Lower lobe of right lung (tissue), 2 donors: ENCODE measurements around the gene CNOT9. TPM values are rescaled to one million over a fixed set of nuclear protein-coding genes. Genes with fewer than 3 reads are reported as not detected.
A peak's percentile ranks its signal among the peaks of the same experiment; 100 is the strongest.

Source experiments
- ATAC-seq, 2 donors: fragments of 200-7000 bp; cut with Tn5 transposase; one replicate each; pipeline ENCODE4 v1.9.1; 2020 to 2022; ENCODE audit warnings: mild to moderate bottlenecking in 2 of 2, moderate library complexity in 2 of 2
- DNase-seq: peaks from one replicate; pipeline ENCODE4 v3.0.0-alpha.2; 2020
- H3K27ac ChIP-seq: fragments of 200-600 bp; one replicate; pipeline ENCODE4 v1.8.0; 2022
- H3K27me3 ChIP-seq: fragments of 200-600 bp; one replicate; pipeline ENCODE4 v1.8.0; 2022; ENCODE audit warnings: low read depth
- H3K36me3 ChIP-seq: fragments of 200-600 bp; one replicate; pipeline ENCODE4 v1.8.0; 2022; ENCODE audit warnings: mild to moderate bottlenecking
- H3K4me1 ChIP-seq: fragments of 200-600 bp; one replicate; pipeline ENCODE4 v1.8.0; 2022
- H3K4me3 ChIP-seq: fragments of 200-600 bp; one replicate; pipeline ENCODE4 v1.8.0; 2022; ENCODE audit warnings: mild to moderate bottlenecking
- H3K9me3 ChIP-seq: fragments of 200-600 bp; one replicate; pipeline ENCODE4 v1.8.0; 2022
- CTCF ChIP-seq: fragments of 200-600 bp; IDR thresholded peaks from one replicate; pipeline ENCODE4 v1.8.0; 2022; ENCODE audit warnings: antibody characterized with exemption, mild to moderate bottlenecking
- intact Hi-C: fragments of 100-400 bp; cut with DNase I; formaldehyde crosslinking; loops from one replicate; pipeline ENCODE4 v1.11.0; 2022
- total RNA-seq: library from RNA; stranded (reverse); fragmentation: NEBNext Ultra II Directional; extraction: Animal tissue kit (Norgen Biotek cat#: 25700); gene quantifications from one replicate; pipeline ENCODE4 v1.2.1, GENCODE V29; 2021
- donor health status: DM: no; HTN: yes; CAD: no; lungs with severe emphysema.

The CNOT9 gene
- total RNA-seq, 1 donor from 2014 or later, result 31.5 TPM

- Histone ChIP-seq H3K4me3 (peak overlapping the region; percentile 94), H3K27me3 (no peaks in the 10 kb centered on the region), H3K36me3 (peaks cover 20% of the 10 kb centered on the region), H3K4me1 (peaks cover 40% of the 10 kb centered on the region), H3K27ac (peak overlapping the region; percentile 90), H3K9me3 (no peaks in the 10 kb centered on the region)
- ATAC-seq, result peak; percentile 45 to 52
- intact Hi-C loops, result no loop called here
- DNase-seq, result peak; percentile 61
- TF ChIP-seq CTCF, result no peak
These were observed 396 bp downstream of the CNOT9 start for GRCh38 chr2:218569038-218569431.

- no peak for DNase-seq
- Histone ChIP-seq H3K27me3 (no peaks in the 10 kb centered on the region), H3K4me1 (peaks cover 40% of the 10 kb centered on the region), H3K27ac (peak overlapping the region; percentile 90), H3K4me3 (peak overlapping the region; percentile 94), H3K9me3 (no peaks in the 10 kb centered on the region), H3K36me3 (peaks cover 29% of the 10 kb centered on the region)
- ATAC-seq, result no peak
- TF ChIP-seq CTCF, result no peak
- intact Hi-C loops, result no loop called here
These were observed 1.2 kb downstream of the CNOT9 start for GRCh38 chr2:218569661-218570500.

- Histone ChIP-seq H3K36me3 (peaks cover 38% of the 10 kb centered on the region), H3K27me3 (no peaks in the 10 kb centered on the region), H3K9me3 (no peaks in the 10 kb centered on the region), H3K4me1 (peaks cover 40% of the 10 kb centered on the region), H3K4me3 (peak overlapping the region; percentile 94), H3K27ac (no peak overlapping the region)
- intact Hi-C loops, result no loop called here
- no peak for TF ChIP-seq CTCF
- DNase-seq (no peak), ATAC-seq (no peak)
These were observed 2.2 kb downstream of the CNOT9 start for GRCh38 chr2:218570850-218571249.

GRCh38 chr2:218576854-218577253, 8.2 kb downstream of the CNOT9 start:
- H3K27me3 ChIP-seq, result no peaks in the 10 kb centered on the region
- H3K4me1 ChIP-seq, result no peaks in the 10 kb centered on the region
- no peak for TF ChIP-seq CTCF
- intact Hi-C loops, result no loop called here
- no peak overlapping the region for H3K27ac ChIP-seq
- H3K4me3 ChIP-seq, result no peak overlapping the region
- H3K36me3 ChIP-seq, result peaks cover 54% of the 10 kb centered on the region
- H3K9me3 ChIP-seq, result no peaks in the 10 kb centered on the region
- DNase-seq (no peak), ATAC-seq (no peak)

- H3K9me3 ChIP-seq, result no peaks in the 10 kb centered on the region
- intact Hi-C loops, result no loop called here
- H3K27me3 ChIP-seq, result no peaks in the 10 kb centered on the region
- no peaks in the 10 kb centered on the region for H3K4me1 ChIP-seq
- TF ChIP-seq CTCF, result no peak
- peaks cover 54% of the 10 kb centered on the region for H3K36me3 ChIP-seq
- no peak overlapping the region for H3K4me3 ChIP-seq
- H3K27ac ChIP-seq, result no peak overlapping the region
- DNase-seq, result no peak
- ATAC-seq, result peak in 1 of 2 donors; percentile 39
These were observed 9.0 kb downstream of the CNOT9 start for GRCh38 chr2:218577482-218578220.
